ENCODE measurements around the gene GPD1.
A peak's percentile ranks its signal among the peaks of the same experiment; 100 is the strongest.
"Not testable (repeated sequence)": the region's sequence is repeated elsewhere in the genome, so short reads cannot be mapped to it uniquely, and the experiment has no call there.

The GPD1 gene

GRCh38 chr12:50081096-50081808 is 22.6 kb upstream of the GPD1 start:
- H3K4me3 ChIP-seq (ENCODE audit: low read depth, low read length), result no peak overlapping the region
- TF ChIP-seq CTCF (IDR thresholded peaks at IDR 0.05; ENCODE audit: low read depth, low read length, missing control alignments), result no peak
- DNase-seq (ENCODE audit: low read depth), result no peak

- DNase-seq (ENCODE audit: low read depth), result no peak
Observed at GRCh38 chr12:50082644-50083043, 21.2 kb upstream of the GPD1 start.

GRCh38 chr12:50083301-50083700 is 20.5 kb upstream of the GPD1 start:
- no peak for TF ChIP-seq CTCF (IDR thresholded peaks at IDR 0.05; ENCODE audit: low read depth, low read length, missing control alignments)
- no peak for DNase-seq (ENCODE audit: low read depth)
- H3K4me3 ChIP-seq (ENCODE audit: low read depth, low read length), result no peak overlapping the region

More at GRCh38 chr12:50082644-50083043, 21.2 kb upstream of the GPD1 start:
- no peak overlapping the region for H3K4me3 ChIP-seq (ENCODE audit: low read depth, low read length)
- TF ChIP-seq CTCF (IDR thresholded peaks at IDR 0.05; ENCODE audit: low read depth, low read length, missing control alignments), result no peak

GRCh38 chr12:50084409-50084774 is 19.4 kb upstream of the GPD1 start:
- H3K4me3 ChIP-seq (ENCODE audit: low read depth, low read length), result peak overlapping the region; percentile 89
- DNase-seq (ENCODE audit: low read depth), result not testable (repeated sequence)

GRCh38 chr12:50084775-50085614 is 18.8 kb upstream of the GPD1 start, which contains the start of gene SMARCD1:
Gene SMARCD1 (plus strand): TSS chr12:50085342. CDS start chr12:50085370, 28 bp downstream.
- TF ChIP-seq CTCF (IDR thresholded peaks at IDR 0.05; ENCODE audit: low read depth, low read length, missing control alignments), result peak; percentile 68
- DNase-seq (ENCODE audit: low read depth), result peak; percentile 82
- H3K4me3 ChIP-seq (ENCODE audit: low read depth, low read length), result peak within 1 kb of the TSS; percentile 89

GRCh38 chr12:50085615-50086072 is 18.2 kb upstream of the GPD1 start:
- no peak for DNase-seq (ENCODE audit: low read depth)
- TF ChIP-seq CTCF (IDR thresholded peaks at IDR 0.05; ENCODE audit: low read depth, low read length, missing control alignments), result no peak
- peak overlapping the region; percentile 89 for H3K4me3 ChIP-seq (ENCODE audit: low read depth, low read length)

GRCh38 chr12:50086148-50086547 is 17.7 kb upstream of the GPD1 start:
- no peak for TF ChIP-seq CTCF (IDR thresholded peaks at IDR 0.05; ENCODE audit: low read depth, low read length, missing control alignments)
- no peak for DNase-seq (ENCODE audit: low read depth)
- H3K4me3 ChIP-seq (ENCODE audit: low read depth, low read length), result peak overlapping the region; percentile 89

All from GM12864 (cell line).